Activated gamma-delta T cell (primary cell): ENCODE results near the gene MRPL33.

Experiments
- DNase-seq: peaks from one replicate; lab custom pipeline; 2025; lab: John Stamatoyannopoulos, UW

The MRPL33 gene

DNA sequence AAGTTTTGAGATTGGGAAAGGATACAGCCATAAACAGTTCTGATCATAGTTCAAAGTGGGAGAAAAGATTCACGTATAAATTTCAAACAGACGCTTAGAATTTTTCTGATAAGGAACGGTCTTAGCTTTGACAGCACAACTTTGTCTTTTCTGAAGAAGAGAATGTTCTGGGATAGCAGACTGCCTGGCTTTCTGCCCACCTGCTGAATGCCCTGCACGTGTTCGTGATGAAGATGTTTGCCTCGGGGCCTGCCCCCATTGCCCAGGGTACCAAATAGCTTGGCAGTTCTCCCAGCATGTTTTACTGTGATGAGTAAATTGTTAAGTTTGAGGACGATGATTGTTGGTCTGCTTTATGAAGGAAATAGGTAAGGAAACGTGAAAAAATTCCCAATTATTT, 4.6 kb downstream of the MRPL33 start:
- no peak for DNase-seq

DNA sequence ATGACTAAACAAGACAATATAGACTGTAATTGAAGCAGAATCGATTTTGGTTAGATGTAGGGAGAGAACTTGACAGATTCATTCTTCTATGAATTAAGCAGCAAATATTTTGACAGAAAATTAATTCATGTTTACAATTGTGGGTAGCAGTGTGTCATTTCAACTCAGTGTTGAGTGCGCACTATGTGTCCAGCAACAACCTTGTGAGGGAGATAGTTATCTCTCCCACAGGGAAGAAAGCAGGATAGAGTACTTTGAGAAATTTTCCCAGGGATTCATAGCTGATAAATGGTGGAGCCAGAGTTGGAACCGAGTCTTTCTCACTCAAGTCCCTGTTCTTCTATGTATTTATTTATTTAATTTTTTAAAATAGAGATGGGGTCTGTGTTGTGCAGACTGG, 5.2 kb downstream of the MRPL33 start:
- DNase-seq = no peak

DNA sequence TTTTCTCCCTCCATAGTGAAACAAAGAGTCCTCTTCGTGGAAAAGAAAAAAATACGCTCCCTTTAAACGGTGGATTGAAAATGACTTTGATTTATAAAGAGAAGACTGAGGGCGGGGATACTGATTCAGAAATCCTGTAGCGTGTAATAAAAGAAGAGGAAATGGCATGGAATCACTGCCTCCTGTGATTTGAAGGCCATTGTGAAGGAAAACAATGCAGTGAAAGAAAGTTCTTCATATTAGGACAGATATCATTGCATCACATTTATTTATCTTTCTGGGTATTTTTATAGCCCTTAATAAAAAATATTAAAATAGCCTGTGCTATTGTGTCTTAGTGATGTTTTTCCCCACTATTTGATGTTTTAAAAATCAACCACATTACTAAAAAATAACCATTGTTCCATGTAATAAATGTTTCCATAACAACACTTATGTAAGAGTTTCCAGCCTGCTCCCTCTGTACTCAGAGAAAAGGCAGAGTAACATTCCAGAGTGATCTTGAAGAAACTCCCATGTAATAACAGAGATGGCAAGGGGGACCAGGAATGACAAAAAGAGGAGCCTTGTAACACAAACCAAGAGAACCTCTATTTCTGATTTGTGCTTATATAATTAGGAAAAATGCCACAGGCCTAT, 8.0 kb downstream of the MRPL33 start:
- DNase-seq = no peak

DNA sequence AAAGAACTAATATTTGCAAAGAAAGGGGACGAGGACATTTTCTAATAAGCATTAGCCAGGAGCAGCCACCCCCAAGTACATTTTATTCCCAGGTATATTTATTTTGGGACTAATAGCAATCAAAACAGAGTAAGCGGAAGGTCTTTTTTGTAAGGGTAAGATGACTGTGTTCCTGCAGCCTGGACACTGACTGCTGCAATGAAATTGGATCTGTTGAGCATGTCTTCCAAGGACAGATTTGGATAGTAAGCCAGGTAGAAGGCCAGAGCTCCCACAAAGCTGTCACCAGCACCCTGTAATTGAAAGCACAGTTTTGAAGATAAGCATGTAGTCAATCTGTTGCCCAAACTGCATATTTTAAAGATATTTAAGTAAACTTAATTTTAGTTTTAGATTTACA, 10.0 kb downstream of the MRPL33 start:
- DNase-seq = no peak

DNA sequence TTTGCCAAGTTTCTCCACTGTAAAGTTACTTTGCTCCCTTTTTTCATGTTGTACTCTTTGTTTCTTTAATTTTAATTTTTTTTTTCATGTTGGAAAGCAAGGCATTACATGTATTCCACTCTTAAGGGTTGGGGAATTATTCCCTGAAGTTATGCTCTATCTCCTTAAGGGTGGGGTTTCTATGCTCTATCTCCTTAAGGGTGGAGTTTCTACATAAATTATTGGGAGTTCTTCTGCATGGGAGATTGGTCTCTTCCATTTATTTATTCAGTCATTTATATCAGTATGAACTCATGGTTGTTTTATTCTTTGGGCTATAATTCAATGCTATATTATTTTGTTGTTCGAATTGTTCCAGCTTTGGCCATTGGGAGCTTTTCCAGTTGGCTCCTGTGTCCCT, 11.2 kb downstream of the MRPL33 start:
- no peak for DNase-seq

DNA sequence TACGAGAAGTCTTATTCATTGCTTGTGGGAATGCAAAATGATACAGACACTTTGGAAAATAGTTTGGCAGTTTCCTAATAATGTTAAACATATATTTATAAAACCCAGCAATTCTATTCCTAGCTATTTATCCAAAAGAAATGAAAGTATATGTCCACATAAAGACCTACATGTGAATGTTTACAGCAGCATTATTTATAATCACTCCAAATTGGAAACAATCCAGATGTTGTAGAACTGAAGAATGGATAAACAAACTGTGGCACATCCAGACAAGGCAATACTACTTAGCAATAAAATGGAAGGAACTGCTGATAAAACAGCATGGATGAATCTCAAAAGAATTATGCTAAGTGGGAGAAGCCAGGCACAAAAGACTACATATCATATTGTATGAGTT, 19.3 kb downstream of the MRPL33 start:
- no peak for DNase-seq

DNA sequence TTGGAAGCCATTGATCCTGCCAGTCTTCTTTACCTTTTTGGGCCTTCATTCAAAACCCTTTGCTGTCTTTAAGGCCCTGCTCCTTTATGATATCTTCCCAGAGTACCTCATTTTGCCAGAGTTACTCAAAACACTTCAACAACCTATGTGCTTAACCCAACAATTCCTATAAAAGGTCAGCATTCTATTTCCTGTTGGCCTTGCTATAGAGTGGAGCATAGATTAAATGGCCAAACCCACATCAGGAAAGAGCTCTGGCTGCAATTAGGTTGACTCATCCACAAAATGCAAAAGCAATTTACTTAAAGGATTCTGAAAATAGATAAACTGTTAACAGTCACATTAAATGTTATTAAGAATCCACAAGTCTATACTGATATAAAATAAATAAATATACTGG, 21.2 kb downstream of the MRPL33 start:
- no peak for DNase-seq

DNA sequence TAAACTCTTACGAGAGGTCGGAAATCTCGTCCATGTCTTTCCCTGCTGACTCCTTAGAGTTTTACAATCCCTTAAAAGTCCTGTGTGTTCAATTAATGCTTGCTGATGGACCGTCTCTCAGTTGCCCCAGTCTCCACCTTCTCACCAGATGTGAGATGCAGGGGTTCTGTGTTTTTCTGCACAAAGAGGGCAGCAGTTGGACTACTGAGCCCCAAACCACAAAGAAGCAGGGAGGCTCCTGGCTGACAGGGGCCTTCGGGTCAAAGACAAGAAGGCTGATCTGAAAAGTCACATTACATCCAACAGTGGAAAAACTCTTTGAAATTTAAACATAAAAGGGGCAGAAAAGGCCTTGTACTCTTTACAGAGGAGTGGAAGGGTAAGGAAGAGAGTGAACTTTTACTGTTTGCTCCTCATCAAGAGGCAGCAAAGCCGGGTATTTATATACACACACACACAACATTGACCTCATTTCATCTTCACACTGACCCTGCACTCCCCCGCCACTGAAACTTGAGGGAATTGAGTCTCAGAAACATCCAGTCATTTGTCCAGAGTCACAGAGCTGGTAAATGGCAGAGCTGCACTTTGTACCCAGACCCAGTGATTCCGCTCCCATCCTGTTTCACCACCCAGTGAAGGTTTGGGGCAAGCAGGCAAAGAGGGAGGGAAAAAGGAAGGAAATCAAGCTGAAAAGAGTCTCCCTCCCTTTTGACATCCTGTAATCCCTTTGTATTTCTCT, 23.7 kb downstream of the MRPL33 start:
- no peak for DNase-seq

DNA sequence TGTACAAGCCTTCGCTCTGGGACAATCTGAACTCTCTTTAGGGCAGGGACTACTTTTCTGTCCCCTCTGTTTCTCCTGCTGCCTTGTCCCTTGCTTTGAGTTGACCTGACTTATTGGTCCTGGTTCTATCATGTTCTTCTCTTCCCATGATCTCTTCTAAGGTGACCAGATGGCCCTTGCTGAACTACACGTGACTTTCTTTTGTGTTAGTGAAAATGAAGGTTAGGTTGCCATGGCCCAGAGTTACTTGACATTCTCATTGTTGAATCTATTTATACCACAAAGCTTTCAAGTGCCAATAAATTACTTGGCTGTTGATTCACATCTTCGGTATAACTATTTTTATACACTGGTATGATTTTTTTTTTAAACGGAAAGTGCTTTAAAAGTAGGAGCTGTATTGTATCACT, 24.4 kb downstream of the MRPL33 start:
- DNase-seq = no peak

DNA sequence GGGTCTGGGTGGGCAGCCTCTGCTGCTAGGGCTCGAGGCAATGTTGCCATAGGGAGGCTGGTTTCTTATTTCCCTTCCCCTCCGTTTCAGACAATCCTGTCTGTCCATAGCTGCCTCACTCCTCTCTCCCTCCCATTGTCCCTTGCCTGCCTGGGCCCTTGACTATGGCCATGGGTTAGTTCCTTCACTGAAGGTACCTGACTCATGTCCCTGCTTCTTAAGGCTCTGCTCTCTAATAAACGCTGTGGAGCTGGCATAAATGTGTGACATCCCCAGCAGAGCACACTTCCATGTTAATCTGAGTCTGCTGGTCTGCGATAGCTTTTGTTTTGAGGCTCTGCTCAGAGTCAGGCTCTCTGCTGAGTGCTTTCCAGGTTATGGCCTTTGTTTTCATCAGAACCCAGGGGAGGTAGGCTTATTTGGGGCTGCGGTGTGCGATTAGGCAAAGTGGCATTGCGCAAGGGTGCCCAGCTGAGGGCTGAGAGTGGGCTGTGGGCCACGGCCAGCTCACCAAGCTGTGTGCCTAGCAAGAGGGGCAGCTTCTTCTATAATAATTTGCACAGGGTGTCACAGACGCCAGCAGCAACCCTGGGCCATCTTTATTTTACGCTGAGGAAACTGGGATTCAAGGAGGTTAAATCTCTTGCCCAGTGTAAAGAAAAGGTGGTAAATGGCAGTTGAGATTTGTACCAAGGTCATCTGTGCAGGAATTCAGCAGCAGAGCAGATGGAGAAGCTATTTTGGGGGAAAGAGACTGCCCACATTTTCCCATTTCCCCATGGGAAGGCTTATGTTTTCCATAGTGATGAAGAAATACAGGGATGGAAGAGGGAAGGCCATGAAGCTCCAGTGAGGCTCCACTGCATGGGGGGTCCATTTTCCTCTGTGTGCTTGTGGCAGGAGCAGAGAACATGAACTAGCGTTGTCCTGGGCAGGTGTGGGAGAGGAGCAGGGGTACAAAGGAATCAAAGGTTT, 25.6 kb downstream of the MRPL33 start:
- DNase-seq = no peak

DNA sequence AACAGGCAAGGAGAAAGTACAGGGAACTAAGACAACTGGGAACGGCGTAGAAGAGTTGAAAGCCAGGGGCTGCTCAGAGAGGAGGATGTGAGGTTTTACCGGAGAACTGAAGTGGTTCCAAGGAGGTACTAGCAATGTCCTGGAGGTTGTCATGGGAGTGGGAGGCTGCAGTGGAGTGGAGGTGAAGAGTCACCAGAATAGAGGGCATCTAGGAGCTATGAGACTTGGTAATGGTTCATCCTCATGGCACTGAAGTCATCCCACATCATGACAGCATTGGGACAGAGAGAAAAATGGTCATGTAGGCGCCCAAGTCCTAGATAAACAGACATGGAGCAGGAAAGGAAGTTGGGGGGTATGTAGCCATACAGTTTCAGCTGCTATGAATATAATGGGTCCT, 26.3 kb downstream of the MRPL33 start:
- DNase-seq = no peak

DNA sequence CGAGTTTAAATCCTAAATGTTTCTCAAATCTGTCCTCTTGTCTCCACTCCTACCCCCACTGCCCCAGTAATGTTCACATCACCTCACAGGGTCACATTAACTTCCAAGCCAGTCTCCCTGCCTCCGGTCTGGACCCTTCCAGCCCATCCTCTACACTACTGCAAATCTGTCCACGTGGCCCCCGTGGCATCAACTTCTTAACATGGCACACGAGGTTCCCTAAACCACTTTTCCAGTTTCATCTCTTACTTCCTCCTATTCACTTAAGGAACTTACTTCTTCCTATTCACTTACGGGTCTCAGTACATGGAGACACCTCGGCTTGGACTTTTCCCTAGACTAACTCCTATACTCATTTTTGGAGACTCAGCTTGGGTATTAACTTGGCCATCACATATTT, 27.0 kb downstream of the MRPL33 start:
- DNase-seq = no peak

DNA sequence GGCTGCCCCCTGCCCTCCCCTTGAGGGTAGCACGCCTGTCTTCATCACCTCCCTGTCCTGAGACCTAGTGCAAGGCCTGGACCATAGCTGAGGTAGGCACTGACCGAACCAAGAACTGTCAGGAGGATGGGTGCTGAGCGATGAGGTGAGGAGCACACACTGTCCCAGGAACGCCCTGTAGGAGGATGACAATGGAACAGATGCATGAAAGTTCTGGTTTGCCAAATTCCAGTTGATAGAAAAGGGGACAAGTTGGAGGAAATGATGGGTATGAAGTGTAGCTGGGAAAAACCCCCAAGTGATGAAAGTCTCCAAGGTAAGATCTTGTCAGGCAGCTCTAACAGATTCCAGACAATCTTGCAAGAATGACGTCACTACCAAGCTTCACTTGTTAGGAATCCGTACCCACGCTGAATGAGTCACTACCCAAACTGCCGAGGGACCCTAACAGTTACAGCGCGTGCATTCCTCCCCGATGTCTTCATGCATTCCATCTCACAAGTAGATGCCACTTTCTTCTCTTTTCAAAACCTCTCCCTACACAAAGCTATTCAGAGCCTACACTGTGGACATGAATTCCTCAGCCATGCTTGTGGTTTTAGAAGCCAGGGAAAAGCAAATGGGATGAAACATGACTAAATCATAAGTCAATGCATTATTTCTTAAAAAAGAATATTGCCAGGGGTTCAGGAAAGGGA, 27.6 kb downstream of the MRPL33 start:
- DNase-seq = no peak

DNA sequence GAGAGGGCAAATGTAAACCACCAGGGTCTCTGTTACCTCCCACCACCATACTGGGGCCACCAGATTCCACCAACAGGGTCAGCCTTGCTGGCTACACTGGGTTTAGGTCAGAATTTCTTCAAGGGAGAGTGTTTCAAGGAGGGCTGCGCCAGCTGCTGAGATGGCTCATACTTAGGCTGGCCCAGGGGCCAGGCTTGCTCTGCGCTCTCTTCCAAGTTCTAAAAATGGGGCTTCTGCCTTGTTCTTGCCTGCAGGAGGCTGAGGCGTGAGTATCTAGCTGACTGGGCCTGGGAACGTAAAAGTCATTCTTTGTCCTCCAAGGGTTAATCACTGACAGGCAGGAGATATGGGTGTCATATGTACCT, 28.1 kb downstream of the MRPL33 start:
- DNase-seq = no peak

DNA sequence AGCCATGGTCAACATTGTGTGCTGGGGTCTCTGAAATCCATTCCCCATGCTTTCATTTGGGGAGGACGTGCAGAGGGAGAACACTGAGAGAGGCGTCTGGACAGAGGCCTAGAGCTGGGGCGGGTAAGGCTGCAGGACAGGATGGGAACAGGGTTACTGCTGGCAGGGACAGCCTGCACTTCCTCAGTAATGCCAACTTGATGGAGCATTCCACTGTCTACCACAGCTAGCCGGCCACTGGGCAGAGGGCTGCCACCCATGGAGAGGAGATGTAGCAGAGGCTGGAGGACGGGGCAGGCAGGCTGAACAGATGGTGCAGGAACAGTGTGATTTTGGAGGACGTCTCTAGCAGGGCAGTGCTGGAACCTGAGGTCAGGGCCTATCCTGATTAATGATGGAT, 29.3 kb downstream of the MRPL33 start:
- DNase-seq = no peak

DNA sequence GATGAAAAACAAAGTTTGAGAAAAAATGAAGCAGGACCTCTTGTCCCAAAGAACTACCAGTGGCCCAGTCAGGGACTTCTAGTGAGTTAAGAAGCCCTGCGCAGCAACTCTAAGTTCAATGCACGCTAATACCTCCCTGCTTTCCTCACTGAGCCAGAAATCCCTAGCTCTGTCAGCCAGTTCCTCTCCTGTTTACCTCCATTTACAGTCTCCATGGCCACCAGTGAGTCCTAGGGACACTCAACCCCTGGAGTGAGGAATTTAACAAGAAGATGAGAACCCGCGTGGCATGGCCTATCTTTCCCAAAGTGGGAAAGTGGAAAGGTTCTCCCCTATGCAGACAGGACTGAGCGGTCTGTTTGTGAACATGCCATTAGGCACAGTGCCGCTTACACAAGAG, 31.0 kb downstream of the MRPL33 start:
- DNase-seq = no peak

DNA sequence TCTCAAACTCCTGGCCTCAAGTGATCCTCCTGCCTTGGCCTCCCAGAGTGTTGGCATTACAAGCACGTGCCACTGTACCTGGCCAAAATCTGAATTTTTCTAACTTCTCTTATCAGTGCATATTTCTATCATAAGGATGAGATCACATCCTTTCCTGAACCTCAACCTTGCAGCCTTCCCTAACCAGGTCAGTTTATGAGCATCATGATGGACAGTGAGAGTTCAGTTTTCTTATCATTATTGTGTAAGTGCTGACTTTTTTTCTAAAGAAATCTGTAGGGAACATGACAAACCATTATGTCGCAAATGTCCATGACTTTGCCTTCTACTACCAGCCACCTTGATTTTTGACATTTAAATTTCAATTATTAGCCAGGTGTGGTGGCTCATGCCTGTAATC, 31.5 kb downstream of the MRPL33 start:
- DNase-seq = no peak

DNA sequence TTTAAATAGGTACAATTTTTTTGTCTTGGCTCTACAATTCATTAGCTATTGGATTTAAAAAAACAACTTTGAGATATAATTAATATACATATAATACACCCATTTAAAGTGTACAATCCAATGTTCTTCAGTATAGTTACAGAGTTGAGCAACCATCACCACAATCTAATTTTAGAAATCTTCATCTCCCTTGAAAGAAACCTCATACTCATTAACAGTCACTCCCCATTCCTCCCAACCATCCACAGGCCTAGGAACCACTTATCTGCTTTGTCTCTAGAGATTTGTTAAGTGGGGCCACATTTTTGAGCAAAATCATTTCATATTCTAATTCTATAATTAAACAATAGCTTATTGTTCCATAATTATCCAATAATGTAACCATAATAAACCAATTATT, 32.6 kb downstream of the MRPL33 start:
- DNase-seq = no peak

DNA sequence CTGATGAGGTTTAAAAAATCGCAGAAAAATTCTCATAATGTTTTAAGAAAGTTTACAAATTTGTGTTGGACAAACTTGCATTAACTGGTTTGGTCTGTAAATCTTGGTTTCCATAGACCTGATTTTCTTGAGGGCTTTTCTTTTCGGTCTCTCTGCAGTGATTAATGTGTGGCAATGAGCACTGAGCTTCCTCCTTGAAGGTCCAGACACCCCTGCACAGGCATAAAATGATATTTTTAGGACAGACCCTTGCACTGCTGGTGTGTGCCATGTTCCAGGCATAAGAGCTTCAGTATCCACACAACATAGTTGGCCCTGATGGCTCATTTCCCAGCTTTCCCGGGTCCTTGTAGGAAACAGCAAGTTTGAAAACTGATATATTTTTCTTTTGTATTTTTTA, 33.7 kb downstream of the MRPL33 start:
- no peak for DNase-seq

DNA sequence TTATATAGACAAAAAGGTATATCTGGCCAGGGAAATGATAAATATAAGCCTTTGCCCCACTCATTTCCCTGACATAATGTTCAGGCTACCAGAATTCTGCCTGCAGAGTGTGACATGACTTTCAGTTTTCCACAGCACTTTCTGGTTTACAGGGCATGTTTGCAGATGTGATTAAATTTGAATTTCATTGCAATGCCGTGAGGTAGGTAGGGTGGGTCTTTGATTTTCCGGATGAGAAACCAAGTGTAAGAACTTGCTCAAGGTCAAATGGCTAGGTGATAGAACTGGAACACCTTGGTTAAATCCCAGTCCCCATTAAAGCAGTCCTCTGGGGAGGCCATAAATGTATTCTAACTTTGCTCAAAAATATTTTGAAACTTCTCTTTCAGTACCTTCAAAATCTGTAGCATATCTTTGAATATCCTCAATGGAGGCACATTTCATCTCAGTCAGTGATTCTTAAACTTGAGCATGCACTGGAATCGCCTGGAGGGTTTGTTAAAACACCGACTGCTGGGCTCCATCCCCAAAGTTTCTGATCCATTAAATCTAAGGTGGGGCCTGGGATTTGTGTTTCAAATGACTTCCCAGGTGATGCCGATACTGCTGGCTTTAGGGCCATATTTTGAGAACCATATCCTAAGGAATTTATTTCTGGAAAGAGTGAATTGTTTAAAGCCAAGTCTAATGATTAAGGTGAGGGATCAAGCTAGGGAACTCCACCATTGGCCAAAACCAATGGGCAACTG, 35.0 kb downstream of the MRPL33 start:
- no peak for DNase-seq

DNA sequence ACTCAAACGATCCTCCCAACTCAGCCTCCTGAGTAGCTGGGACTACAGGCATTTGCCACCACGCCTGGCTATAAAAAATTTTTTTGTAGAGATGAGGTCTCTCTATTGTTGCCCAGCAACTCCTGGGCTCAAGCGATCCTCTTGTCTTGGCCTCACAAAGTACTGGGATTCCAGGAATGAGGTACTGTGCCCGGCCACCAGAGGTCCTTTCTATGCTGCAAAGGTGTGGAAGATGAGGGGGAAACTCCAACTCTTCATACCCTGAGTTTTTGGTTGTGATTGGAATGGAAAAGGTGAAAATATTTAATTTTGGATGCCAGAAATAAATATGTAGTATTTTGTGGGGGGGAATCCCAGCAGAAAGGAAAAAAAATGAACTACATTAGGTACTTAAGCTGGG, 36.0 kb downstream of the MRPL33 start:
- no peak for DNase-seq

DNA sequence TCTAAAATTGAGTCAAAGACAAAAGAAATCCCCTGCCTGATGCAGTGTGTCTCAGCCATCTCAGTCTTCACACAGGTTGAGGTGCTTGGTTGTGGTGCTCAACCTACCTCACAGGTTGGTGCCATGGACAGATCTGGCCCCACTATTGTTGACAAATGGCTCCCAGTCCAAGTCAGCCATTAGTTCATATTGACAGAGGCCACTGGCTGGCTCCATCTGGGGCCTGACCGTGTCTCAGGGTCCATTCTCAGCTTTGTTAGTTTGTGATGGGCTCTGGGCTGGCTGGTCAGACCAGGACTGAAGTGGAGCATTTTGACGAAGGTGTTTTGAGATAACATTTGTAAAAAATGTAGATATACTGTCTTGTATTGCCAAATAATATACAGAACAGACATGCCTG, 36.9 kb downstream of the MRPL33 start:
- DNase-seq = no peak
